ENCODE data around the gene TPP2. TPM values are rescaled to one million over a fixed set of nuclear protein-coding genes. Genes with fewer than 3 reads are reported as not detected.
A peak's percentile ranks its signal among the peaks of the same experiment; 100 is the strongest.

TPP2 gene
- total RNA-seq, 1 donor from 2014 or later = 76.1 TPM

GRCh38 chr13:102693776-102694175, 97.0 kb downstream of the TPP2 start:
- no peak for DNase-seq (ENCODE audit: low read depth)

GRCh38 chr13:102694937-102695336, 98.2 kb downstream of the TPP2 start, which contains the start of gene METTL21C:
METTL21C (minus strand) TSS chr13:102695044; CDS start chr13:102694498, 546 bp downstream.
- no peak for DNase-seq (ENCODE audit: low read depth)

GRCh38 chr13:102696465-102696864, 99.7 kb downstream of the TPP2 start:
- DNase-seq (ENCODE audit: low read depth) = no peak

GRCh38 chr13:102697264-102697663, 100.5 kb downstream of the TPP2 start:
- DNase-seq (ENCODE audit: low read depth) = no peak

GRCh38 chr13:102697929-102698648, 101.3 kb downstream of the TPP2 start:
- no peak for DNase-seq (ENCODE audit: low read depth)

- no peak for DNase-seq (ENCODE audit: low read depth)
Observed at GRCh38 chr13:102698649-102698980, 101.8 kb downstream of the TPP2 start.

- DNase-seq (ENCODE audit: low read depth) = no peak
Observed at GRCh38 chr13:102699504-102699903, 102.7 kb downstream of the TPP2 start.

- no peak for DNase-seq (ENCODE audit: low read depth)
Observed at GRCh38 chr13:102700088-102701031, 103.6 kb downstream of the TPP2 start.

- DNase-seq (ENCODE audit: low read depth) = no peak
Observed at GRCh38 chr13:102701331-102701730, 104.5 kb downstream of the TPP2 start.

- no peak for DNase-seq (ENCODE audit: low read depth)
Observed at GRCh38 chr13:102702965-102703725, 106.4 kb downstream of the TPP2 start.

- DNase-seq (ENCODE audit: low read depth) = peak; percentile 80
Observed at GRCh38 chr13:102703726-102704035, 106.9 kb downstream of the TPP2 start.

- no peak for DNase-seq (ENCODE audit: low read depth)
Observed at GRCh38 chr13:102704238-102705058, 107.7 kb downstream of the TPP2 start.

- DNase-seq (ENCODE audit: low read depth) = peak; percentile 97
Observed at GRCh38 chr13:102707467-102707866, 110.7 kb downstream of the TPP2 start.

- DNase-seq (ENCODE audit: low read depth) = no peak
Observed at GRCh38 chr13:102708211-102708610, 111.4 kb downstream of the TPP2 start.

GRCh38 chr13:102708991-102709390, 112.2 kb downstream of the TPP2 start:
- DNase-seq (ENCODE audit: low read depth) = no peak

- no peak for DNase-seq (ENCODE audit: low read depth)
Observed at GRCh38 chr13:102709536-102709935, 112.8 kb downstream of the TPP2 start.

GRCh38 chr13:102710261-102710679, 113.5 kb downstream of the TPP2 start:
- DNase-seq (ENCODE audit: low read depth) = peak; percentile 6

GRCh38 chr13:102715447-102715846, 118.7 kb downstream of the TPP2 start:
- DNase-seq (ENCODE audit: low read depth) = no peak

GRCh38 chr13:102718746-102719145, 122.0 kb downstream of the TPP2 start:
- no peak for DNase-seq (ENCODE audit: low read depth)

- DNase-seq (ENCODE audit: low read depth) = peak; percentile 48
Observed at GRCh38 chr13:102721800-102722231, 125.0 kb downstream of the TPP2 start.

- peak; percentile 92 for DNase-seq (ENCODE audit: low read depth)
Observed at GRCh38 chr13:102724923-102725322, 128.1 kb downstream of the TPP2 start.

All from renal cortical epithelial cell (primary cell).